Measurements from ENCODE around the gene CCDC167.
"Not testable (repeated sequence)": the region's sequence is repeated elsewhere in the genome, so short reads cannot be mapped to it uniquely, and the experiment has no call there.

Gene CCDC167

GRCh38 chr6:37473364-37474095 is 26.2 kb downstream of the CCDC167 start:
- DNase-seq (ENCODE audit: low read depth): peak; percentile 71

GRCh38 chr6:37467718-37468117 is 32.0 kb downstream of the CCDC167 start:
- DNase-seq (ENCODE audit: low read depth): no peak

GRCh38 chr6:37463110-37463509 is 36.6 kb downstream of the CCDC167 start:
- DNase-seq (ENCODE audit: low read depth): no peak

GRCh38 chr6:37460805-37461204 is 38.9 kb downstream of the CCDC167 start:
- DNase-seq (ENCODE audit: low read depth): no peak

- no peak for DNase-seq (ENCODE audit: low read depth)
These were observed 39.5 kb downstream of the CCDC167 start for GRCh38 chr6:37459981-37460800.

GRCh38 chr6:37456816-37457560 is 42.7 kb downstream of the CCDC167 start:
- peak; percentile 90 for DNase-seq (ENCODE audit: low read depth)

GRCh38 chr6:37456126-37456525 is 43.6 kb downstream of the CCDC167 start:
- DNase-seq (ENCODE audit: low read depth): peak; percentile 35

- DNase-seq (ENCODE audit: low read depth): no peak
These were observed 45.1 kb downstream of the CCDC167 start for GRCh38 chr6:37454420-37455140.

- DNase-seq (ENCODE audit: low read depth): no peak
These were observed 47.2 kb downstream of the CCDC167 start for GRCh38 chr6:37452522-37452921.

- no peak for DNase-seq (ENCODE audit: low read depth)
These were observed 48.1 kb downstream of the CCDC167 start for GRCh38 chr6:37451441-37452193.

GRCh38 chr6:37449984-37450383 is 49.7 kb downstream of the CCDC167 start:
- DNase-seq (ENCODE audit: low read depth): no peak

- DNase-seq (ENCODE audit: low read depth): not testable (repeated sequence)
These were observed 56.5 kb downstream of the CCDC167 start for GRCh38 chr6:37443216-37443542.

- no peak for DNase-seq (ENCODE audit: low read depth)
These were observed 57.1 kb downstream of the CCDC167 start for GRCh38 chr6:37442416-37443215.

GRCh38 chr6:37441651-37442050 is 58.0 kb downstream of the CCDC167 start:
- no peak for DNase-seq (ENCODE audit: low read depth)

- no peak for DNase-seq (ENCODE audit: low read depth)
These were observed 60.8 kb downstream of the CCDC167 start for GRCh38 chr6:37438930-37439329.

GRCh38 chr6:37435816-37436215 is 63.9 kb downstream of the CCDC167 start:
- DNase-seq (ENCODE audit: low read depth): no peak

GRCh38 chr6:37435373-37435772 is 64.3 kb downstream of the CCDC167 start:
- no peak for DNase-seq (ENCODE audit: low read depth)

GRCh38 chr6:37433657-37434271 is 65.9 kb downstream of the CCDC167 start:
- DNase-seq (ENCODE audit: low read depth): no peak
